Chondrocyte (in vitro differentiated cells): Measurements from ENCODE around the gene KCNJ4. TPM values are rescaled to one million over a fixed set of nuclear protein-coding genes. Genes with fewer than 3 reads are reported as not detected.

Source experiments
- DNase-seq: peaks from one replicate; pipeline ENCODE4 v3.0.0; 2021; ENCODE audit warnings: mixed read lengths, low spot score
- H3K27ac Mint-ChIP-seq: one replicate; pipeline ENCODE4 v1.8.0; 2021; ENCODE audit warnings: mild to moderate bottlenecking, moderate library complexity, mixed read lengths; ENCODE audit not compliant: unreplicated experiment
- H3K27me3 Mint-ChIP-seq: 2 replicates; pipeline ENCODE4 v1.8.0; 2021; ENCODE audit warnings: low read depth, mixed read lengths
- H3K36me3 Mint-ChIP-seq: 2 replicates; pipeline ENCODE4 v1.8.0; 2021; ENCODE audit warnings: low read depth, mixed read lengths
- H3K4me1 Mint-ChIP-seq: 2 replicates; pipeline ENCODE4 v1.8.0; 2021; ENCODE audit warnings: low read depth, mild to moderate bottlenecking, mixed read lengths
- H3K4me3 Mint-ChIP-seq: one replicate; pipeline ENCODE4 v1.8.0; 2021; ENCODE audit warnings: mild to moderate bottlenecking, moderate library complexity, mixed read lengths; ENCODE audit not compliant: unreplicated experiment
- H3K9me3 Mint-ChIP-seq: 2 replicates; pipeline ENCODE4 v1.8.0; 2021; ENCODE audit warnings: low read depth, mixed read lengths
- CTCF ChIP-seq: fragments of 200-600 bp; sonication (generic); IDR thresholded peaks from 2 replicates; pipeline ENCODE4 v1.5.0; 2021; ENCODE audit warnings: antibody characterized with exemption, mild to moderate bottlenecking, moderate library complexity
- total RNA-seq: library from RNA; stranded (reverse); gene quantifications from 3 replicates; pipeline ENCODE4 v1.2.1, GENCODE V29; 2021

The KCNJ4 gene
- total RNA-seq, 1 donor from 2014 or later: 0.27 TPM

- Mint-ChIP-seq H3K9me3 (no peaks in the 10 kb centered on the region), H3K36me3 (no peaks in the 10 kb centered on the region), H3K27ac (no peak overlapping the region), H3K4me3 (peak overlapping the region; percentile 56), H3K27me3 (peaks cover 39% of the 10 kb centered on the region), H3K4me1 (peaks cover 7% of the 10 kb centered on the region)
- no peak for TF ChIP-seq CTCF
- no peak for DNase-seq
These were observed 702 bp upstream of the KCNJ4 start for GRCh38 chr22:38455530-38456271.

GRCh38 chr22:38454353-38455075, 485 bp downstream of the KCNJ4 start:
- DNase-seq: no peak
- peak; percentile 13 for TF ChIP-seq CTCF
- H3K27me3 Mint-ChIP-seq: peaks cover 39% of the 10 kb centered on the region
- H3K36me3 Mint-ChIP-seq: no peaks in the 10 kb centered on the region
- H3K4me1 Mint-ChIP-seq: peaks cover 7% of the 10 kb centered on the region
- H3K9me3 Mint-ChIP-seq: no peaks in the 10 kb centered on the region
- H3K27ac Mint-ChIP-seq: no peak overlapping the region
- peak overlapping the region; percentile 60 for H3K4me3 Mint-ChIP-seq

- Mint-ChIP-seq H3K4me3 (peak overlapping the region; percentile 60), H3K36me3 (no peaks in the 10 kb centered on the region), H3K4me1 (peaks cover 7% of the 10 kb centered on the region), H3K9me3 (no peaks in the 10 kb centered on the region), H3K27me3 (peaks cover 34% of the 10 kb centered on the region), H3K27ac (no peak overlapping the region)
- no peak for DNase-seq
- TF ChIP-seq CTCF: no peak
These were observed 1.0 kb downstream of the KCNJ4 start for GRCh38 chr22:38453996-38454352.

GRCh38 chr22:38453066-38453672, 1.8 kb downstream of the KCNJ4 start:
- no peak overlapping the region for H3K4me3 Mint-ChIP-seq

More at GRCh38 chr22:38453066-38453672, 1.8 kb downstream of the KCNJ4 start:
- H3K4me1 Mint-ChIP-seq: peaks cover 7% of the 10 kb centered on the region
- TF ChIP-seq CTCF: no peak
- no peaks in the 10 kb centered on the region for H3K9me3 Mint-ChIP-seq
- DNase-seq: no peak
- peaks cover 34% of the 10 kb centered on the region for H3K27me3 Mint-ChIP-seq
- no peak overlapping the region for H3K27ac Mint-ChIP-seq
- no peaks in the 10 kb centered on the region for H3K36me3 Mint-ChIP-seq
